Measurements from ENCODE around the gene TSGA10IP.

DNA sequence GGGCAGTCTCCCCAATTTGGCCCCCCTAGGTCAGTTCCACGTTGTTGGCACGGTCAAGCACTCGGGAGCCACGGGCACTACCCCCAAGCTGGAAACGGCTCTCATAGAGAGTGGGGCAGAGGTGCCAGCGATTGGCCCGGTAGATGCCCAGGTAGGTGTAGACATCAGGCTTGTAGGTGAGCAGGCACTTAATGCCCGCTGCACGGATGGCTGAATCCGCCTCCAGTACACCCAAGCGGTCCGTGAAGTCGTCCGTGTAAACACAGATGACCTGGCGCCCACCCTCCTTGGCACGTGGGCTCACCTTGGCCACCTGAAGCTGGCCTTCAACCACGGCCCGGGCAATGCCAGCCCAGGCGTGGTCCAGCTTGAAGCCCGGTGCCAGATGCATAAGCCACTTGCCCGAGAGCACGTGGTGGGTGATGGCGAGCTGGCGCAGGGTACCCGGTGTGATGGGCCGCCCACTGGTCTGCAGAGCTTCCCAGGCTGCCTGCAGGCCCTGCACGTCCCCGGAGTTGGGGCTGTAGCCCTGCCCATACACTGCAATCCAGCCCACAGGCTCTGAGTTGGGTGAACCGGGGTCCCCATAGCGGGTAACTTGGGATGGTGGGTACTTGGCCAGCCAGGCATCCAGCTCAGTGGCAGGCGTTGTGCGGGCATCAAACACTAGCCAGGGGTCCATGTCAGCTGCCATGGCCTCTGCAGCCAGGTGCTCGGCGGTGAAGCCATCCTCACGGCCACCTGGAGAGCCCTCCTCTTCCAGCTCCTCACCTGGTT is 27.7 kb upstream of the TSGA10IP start:
- TF ChIP-seq, protein P1, sequence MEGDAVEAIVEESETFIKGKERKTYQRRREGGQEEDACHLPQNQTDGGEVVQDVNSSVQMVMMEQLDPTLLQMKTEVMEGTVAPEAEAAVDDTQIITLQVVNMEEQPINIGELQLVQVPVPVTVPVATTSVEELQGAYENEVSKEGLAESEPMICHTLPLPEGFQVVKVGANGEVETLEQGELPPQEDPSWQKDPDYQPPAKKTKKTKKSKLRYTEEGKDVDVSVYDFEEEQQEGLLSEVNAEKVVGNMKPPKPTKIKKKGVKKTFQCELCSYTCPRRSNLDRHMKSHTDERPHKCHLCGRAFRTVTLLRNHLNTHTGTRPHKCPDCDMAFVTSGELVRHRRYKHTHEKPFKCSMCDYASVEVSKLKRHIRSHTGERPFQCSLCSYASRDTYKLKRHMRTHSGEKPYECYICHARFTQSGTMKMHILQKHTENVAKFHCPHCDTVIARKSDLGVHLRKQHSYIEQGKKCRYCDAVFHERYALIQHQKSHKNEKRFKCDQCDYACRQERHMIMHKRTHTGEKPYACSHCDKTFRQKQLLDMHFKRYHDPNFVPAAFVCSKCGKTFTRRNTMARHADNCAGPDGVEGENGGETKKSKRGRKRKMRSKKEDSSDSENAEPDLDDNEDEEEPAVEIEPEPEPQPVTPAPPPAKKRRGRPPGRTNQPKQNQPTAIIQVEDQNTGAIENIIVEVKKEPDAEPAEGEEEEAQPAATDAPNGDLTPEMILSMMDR (IDR thresholded peaks at IDR 0.05), result no peak
- TF ChIP-seq POLR2A (IDR thresholded peaks at IDR 0.05), result no peak
